ENCODE results near the gene PTPRM.

PTPRM gene

GRCh38 chr18:8324343-8325065, 757.4 kb downstream of the PTPRM start:
- no peak for DNase-seq (ENCODE audit: low read depth in 2 of 2)

- DNase-seq (ENCODE audit: low read depth in 2 of 2), result no peak
These were observed 759.8 kb downstream of the PTPRM start for GRCh38 chr18:8326763-8327394.

DNA sequence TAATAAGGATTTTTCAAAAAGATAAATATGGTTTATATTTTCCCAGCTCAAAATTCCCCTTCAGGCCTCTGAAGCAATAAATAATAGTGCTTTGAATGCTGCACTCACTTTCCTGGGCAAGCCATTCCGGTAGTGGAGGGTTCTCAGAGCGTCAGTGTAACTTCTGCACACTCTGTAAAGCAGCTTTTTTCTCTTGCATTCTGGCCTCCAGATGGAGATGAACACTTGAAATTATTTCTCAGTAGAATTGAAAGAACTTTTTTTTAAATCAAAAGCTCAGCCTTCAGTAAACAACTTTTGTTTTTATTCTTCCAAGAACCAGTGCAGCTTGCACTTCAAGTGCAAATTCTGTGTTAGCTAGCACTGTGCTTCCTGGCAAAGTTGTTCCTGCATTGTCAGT, 761.0 kb downstream of the PTPRM start:
- no peak for DNase-seq (ENCODE audit: low read depth in 2 of 2)

- no peak for DNase-seq (ENCODE audit: low read depth in 2 of 2)
These were observed 762.2 kb downstream of the PTPRM start for GRCh38 chr18:8329186-8329771.

- no peak for DNase-seq (ENCODE audit: low read depth in 2 of 2)
These were observed 763.5 kb downstream of the PTPRM start for GRCh38 chr18:8330575-8330974.

DNA sequence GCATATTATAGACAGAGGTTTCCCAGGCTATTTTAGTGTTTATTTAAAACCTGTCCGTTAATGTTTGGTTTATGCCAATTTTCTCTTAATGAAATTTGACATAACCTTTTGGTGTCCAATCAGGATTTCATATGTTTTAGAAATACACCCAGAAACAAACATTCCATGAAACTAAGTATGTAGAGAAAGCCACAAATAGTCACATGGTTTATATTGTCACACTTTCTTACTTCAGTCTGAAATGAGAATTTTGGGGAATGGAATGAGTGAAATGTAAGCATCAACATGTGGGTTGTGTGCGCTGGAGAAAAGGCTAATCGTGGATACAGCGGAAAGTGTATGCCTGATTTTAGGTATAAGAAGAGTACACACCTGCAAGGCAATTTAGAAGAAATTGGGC, 765.2 kb downstream of the PTPRM start:
- DNase-seq (ENCODE audit: low read depth in 2 of 2), result no peak

- no peak for DNase-seq (ENCODE audit: low read depth in 2 of 2)
These were observed 766.8 kb downstream of the PTPRM start for GRCh38 chr18:8333961-8334360.

- no peak for DNase-seq (ENCODE audit: low read depth in 2 of 2)
These were observed 770.1 kb downstream of the PTPRM start for GRCh38 chr18:8337211-8337610.

DNA sequence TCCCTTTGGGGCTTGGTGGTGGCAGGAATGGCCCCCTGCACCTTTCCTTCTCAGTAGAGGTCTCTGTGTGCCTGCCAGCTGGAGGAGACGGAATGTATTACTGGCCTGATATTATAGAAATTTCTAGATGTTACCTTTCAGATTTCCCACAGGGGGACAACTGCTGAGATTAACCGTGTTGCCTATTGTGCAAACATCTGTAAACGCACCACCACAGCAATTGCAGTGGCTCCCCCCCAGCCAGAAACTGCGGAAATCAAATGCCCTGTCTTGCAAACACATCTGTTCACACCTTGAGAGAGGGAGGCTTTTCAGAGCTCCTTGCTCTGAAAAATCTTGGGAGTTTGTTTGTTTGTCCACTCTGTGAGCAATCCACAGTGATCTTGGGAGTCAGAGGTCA, 772.1 kb downstream of the PTPRM start:
- no peak for DNase-seq (ENCODE audit: low read depth in 2 of 2)

DNA sequence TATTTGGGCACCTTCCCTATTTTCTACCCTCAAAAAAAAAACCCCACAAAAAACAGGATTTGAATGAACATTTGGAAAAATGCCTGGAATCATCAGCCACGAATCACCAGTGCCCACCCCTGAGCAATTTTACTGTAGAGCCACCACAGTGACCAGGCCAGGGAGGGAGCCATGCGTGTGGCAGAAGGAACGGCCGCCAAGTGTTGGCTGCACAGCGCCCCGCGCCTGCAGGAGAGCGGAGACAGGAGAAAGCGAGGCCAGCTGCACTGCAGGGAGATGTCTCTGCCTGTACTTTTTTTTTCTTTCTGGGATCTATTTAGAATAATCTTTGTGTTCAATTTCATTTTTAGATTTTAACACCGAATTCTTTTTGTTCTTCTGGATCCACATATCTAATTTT, 772.8 kb downstream of the PTPRM start:
- no peak for DNase-seq (ENCODE audit: low read depth in 2 of 2)

DNA sequence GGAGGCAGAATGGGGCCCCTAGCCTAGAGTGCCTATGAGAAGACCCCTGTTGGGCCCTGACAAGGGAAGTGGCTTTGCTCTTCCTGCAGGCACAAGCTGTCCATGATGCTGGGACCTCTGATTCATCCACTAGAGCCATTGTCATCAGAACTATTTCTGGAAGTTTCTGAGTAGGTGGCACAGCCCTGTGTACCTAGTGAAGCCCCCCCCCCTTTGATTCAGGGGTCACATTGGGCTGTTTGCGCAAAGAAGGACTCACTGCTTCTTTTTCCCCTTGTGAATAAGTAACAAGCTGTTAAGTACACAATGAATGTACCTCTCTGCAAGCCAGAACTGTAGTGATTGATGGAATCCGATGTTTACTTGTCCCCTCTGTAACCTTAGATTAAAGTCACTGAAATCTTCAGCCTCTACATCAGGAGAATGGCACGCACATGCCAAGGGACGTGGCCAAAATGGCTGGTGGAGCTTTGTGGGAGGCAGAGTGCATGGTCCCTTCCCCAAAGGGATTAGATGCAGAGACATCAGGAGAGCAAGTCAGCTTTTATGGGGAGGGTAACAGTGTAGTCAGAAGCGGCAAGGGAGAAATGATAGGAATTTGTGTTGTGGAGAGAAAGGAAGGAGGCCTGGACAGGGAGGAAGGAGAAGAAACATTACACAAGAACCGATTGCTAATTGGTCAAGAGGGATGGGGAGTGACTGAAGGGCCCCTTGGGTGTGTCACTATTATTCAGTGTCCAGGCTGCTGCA, 774.5 kb downstream of the PTPRM start:
- no peak for DNase-seq (ENCODE audit: low read depth in 2 of 2)

DNA sequence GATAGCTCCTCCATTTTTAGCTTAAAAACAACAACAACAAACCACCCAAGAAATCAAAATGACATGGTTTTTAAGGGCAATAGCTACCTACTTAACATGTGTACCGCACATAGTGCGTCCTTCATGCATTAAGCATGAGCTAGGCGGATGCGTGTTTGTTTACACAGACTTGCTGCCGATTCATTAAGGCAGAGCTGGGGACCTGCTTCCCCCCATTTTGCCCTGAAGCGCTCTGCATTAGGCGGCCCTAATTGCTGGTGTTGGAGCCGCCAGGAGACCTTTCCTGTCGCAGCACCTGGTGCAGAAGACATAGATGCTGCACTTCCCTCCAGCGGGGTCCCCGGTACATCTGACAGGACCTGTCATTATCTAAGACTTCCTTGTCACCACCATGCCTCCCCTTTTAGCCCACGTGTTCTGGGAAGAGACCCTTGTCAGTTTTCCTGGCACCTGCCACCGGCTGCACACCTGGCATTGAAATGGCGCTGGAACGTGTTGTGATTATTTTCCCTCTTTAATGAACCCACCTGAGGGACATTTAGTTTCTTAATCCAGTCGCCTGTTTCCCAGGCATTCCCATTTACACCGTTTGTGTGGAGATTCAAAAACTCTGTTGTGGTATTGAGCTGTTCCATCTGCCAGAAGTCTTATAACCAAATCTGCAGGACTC, 781.1 kb downstream of the PTPRM start:
- DNase-seq (ENCODE audit: low read depth in 2 of 2), result no peak

DNA sequence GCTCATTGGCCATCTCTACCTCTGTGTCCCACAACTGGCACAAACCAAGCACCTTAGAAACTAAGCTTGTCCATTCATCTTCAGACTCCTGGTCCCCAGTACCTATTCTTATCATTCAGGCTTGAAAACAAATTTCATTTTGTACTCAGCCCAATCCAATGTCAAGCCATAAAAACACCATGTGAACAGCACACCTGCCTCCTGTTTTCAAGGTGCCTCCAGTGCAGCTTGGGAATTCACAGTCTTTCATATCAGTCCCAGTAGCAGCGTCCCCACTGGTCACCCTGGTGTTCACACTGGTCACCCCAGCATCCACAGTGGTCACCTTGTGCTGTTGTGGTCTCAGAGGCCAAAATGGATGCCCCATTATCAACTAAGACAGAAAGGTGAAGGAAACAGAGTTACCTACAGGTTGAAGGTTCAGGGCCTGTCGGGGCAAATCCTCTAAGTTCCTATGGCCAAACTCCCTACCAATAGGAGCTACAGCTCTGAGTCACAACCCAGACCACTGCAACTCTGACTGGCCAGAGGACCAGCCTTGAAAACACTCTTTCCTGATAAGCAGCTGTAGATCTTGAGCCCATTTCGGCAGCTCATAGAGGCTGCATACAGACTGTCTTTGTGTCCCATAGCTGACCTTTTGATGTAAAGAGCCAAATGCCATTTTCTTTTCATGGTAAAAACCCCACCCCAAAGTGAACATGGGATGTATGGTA, 782.6 kb downstream of the PTPRM start:
- DNase-seq (ENCODE audit: low read depth in 2 of 2), result no peak

- DNase-seq (ENCODE audit: low read depth in 2 of 2), result no peak
These were observed 783.5 kb downstream of the PTPRM start for GRCh38 chr18:8350628-8351027.

DNA sequence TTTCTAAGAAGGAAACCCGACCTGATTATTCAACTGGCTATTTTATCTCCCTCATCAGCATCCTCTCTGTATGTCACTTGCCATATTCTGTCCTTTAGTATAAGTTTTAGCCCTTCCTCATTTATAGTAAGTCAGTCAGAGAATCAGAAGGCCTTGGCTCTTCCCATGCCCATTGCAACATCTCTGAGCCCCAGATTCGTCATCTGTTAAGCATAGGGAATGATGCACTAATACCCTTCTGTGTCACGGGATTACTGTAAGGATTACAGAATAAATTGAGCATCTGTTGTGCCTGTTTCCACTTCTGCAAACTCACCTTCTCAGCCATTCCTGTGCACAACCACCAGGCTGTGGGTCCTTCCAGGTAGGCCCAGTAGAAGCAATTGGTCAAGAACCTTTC, 784.0 kb downstream of the PTPRM start:
- no peak for DNase-seq (ENCODE audit: low read depth in 2 of 2)

- DNase-seq (ENCODE audit: low read depth in 2 of 2), result no peak
These were observed 787.2 kb downstream of the PTPRM start for GRCh38 chr18:8354304-8354703.

DNA sequence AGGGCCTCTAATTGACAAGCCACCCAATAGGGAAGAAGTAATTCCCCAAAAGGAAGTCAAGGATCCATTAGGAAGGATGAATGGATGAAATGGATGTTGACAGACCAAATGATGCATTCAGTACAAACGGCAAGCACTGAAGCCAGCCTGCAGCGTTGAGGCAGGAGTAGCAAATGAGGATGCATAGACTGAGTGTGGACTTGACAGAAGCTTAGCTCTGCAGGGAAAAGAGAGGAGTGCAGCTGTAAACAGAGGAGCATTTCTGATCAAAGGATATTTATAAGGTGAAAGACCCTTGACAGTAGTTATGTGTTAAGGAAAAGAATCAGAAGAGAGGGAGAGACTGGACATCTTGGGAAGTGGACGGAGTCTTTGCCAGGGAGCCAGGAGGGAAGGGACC, 788.9 kb downstream of the PTPRM start:
- no peak for DNase-seq (ENCODE audit: low read depth in 2 of 2)

DNA sequence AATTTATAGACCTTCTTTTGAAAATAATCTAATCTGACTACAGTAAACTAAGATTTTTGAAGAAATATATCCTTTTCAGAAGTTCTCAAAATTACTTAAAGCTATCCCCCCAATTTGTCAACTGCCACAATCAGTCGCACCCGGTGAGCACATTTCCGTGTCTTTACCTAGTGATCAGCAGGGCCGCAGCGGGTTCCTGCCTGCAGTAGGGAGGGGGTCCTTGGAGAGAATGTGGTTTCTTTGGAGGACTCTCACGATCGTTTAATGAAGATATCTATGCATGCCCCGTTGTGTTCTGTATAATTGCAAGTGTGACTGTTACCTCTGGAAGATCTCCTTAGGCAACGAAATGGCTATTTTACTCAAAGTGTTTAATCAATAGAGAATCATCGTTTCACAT, 790.2 kb downstream of the PTPRM start:
- DNase-seq (ENCODE audit: low read depth in 2 of 2), result no peak

GRCh38 chr18:8358033-8358765, 791.1 kb downstream of the PTPRM start:
- DNase-seq (ENCODE audit: low read depth in 2 of 2), result no peak

GRCh38 chr18:8359076-8359475, 792.0 kb downstream of the PTPRM start:
- no peak for DNase-seq (ENCODE audit: low read depth in 2 of 2)

DNA sequence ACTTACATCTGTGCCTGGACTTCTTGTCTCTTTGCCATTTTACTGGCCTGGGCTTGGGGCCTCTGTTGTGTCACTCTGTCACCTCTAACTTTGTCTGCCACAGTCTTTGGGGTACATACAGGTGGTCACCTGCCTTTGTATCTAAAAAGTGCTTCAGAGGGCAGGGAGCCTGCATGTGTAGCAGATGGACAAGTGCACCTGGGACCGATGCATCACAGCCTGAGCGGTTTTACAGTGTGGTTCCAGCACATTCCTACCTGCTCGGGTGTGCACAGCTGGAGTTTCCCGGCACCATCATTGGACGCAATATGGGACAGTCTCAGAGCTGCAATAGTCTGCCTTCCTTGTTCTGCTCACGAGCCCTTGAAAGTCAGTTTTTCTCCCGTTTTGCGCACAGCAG, 792.4 kb downstream of the PTPRM start:
- no peak for DNase-seq (ENCODE audit: low read depth in 2 of 2)
